Skin of body (tissue), 2 donors: Measurements from ENCODE around the gene CAMK2A. TPM values are rescaled to one million over a fixed set of nuclear protein-coding genes. Genes with fewer than 3 reads are reported as not detected.

Experiments used
- DNase-seq: peaks from one replicate; lab custom pipeline; 2025; lab: John Stamatoyannopoulos, UW
- total RNA-seq: library from RNA; depleted of rRNA; stranded (reverse); fragments of >200 nt; gene quantifications from one replicate; pipeline ENCODE4 v1.2.3, GENCODE V29; 2014

CAMK2A gene
- total RNA-seq, 1 donor from 2014 or later, result 4.0 TPM

- DNase-seq, result no peak
Measured at GRCh38 chr5:150214289-150214688, 75.3 kb downstream of the CAMK2A start.

GRCh38 chr5:150213530-150213929 is 76.0 kb downstream of the CAMK2A start:
- peak; percentile 6 for DNase-seq

GRCh38 chr5:150211156-150212030 is 78.2 kb downstream of the CAMK2A start:
- DNase-seq, result no peak

- no peak for DNase-seq
Measured at GRCh38 chr5:150210644-150211043, 78.9 kb downstream of the CAMK2A start.

GRCh38 chr5:150209099-150209635 is 80.4 kb downstream of the CAMK2A start:
- no peak for DNase-seq

- no peak for DNase-seq
Measured at GRCh38 chr5:150208187-150209098, 81.1 kb downstream of the CAMK2A start.

GRCh38 chr5:150206779-150207115 is 82.8 kb downstream of the CAMK2A start:
- DNase-seq, result no peak

GRCh38 chr5:150206098-150206778 is 83.3 kb downstream of the CAMK2A start:
- DNase-seq, result no peak

GRCh38 chr5:150204590-150204960 is 85.0 kb downstream of the CAMK2A start:
- no peak for DNase-seq

- no peak for DNase-seq
Measured at GRCh38 chr5:150203832-150204589, 85.6 kb downstream of the CAMK2A start.

- no peak for DNase-seq
Measured at GRCh38 chr5:150202501-150202900, 87.1 kb downstream of the CAMK2A start.

GRCh38 chr5:150197476-150197875 is 92.1 kb downstream of the CAMK2A start:
- DNase-seq, result no peak

GRCh38 chr5:150196986-150197385 is 92.6 kb downstream of the CAMK2A start:
- no peak for DNase-seq

GRCh38 chr5:150196514-150196913 is 93.1 kb downstream of the CAMK2A start:
- DNase-seq, result no peak

- no peak for DNase-seq
Measured at GRCh38 chr5:150195736-150196485, 93.7 kb downstream of the CAMK2A start.

GRCh38 chr5:150192462-150192861 is 97.1 kb downstream of the CAMK2A start:
- DNase-seq, result no peak

- no peak for DNase-seq
Measured at GRCh38 chr5:150190987-150191386, 98.6 kb downstream of the CAMK2A start.

- no peak for DNase-seq
Measured at GRCh38 chr5:150190503-150190979, 99.0 kb downstream of the CAMK2A start.

GRCh38 chr5:150189728-150190502 is 99.7 kb downstream of the CAMK2A start, which contains the start of gene SLC6A7:
TSS of gene SLC6A7 (plus strand) at chr5:150190062. CDS start at chr5:150190328, 266 bp downstream.
- no peak for DNase-seq
